OCI-LY7 (cell line): ENCODE data around the gene FAM107B. TPM values are rescaled to one million over a fixed set of nuclear protein-coding genes. Genes with fewer than 3 reads are reported as not detected.

Experiments used
- BruUV-seq: library from RNA; stranded (reverse); fragments of 400-500 nt; replicated peaks from 2 replicates; lab custom pipeline; 2021; lab: Mats Ljungman, UMichigan
- CTCF ChIA-PET: fragments of 300-600 bp; sonication (Branson Sonifier 250); formaldehyde crosslinking; loops from one replicate; lab custom pipeline; 2022; ENCODE audit warnings: antibody characterized with exemption; ENCODE audit not compliant: unreplicated experiment; lab: Charles Lee
- POLR2A ChIA-PET: fragments of 300-600 bp; sonication (Branson Sonifier 250); formaldehyde crosslinking; loops from one replicate; lab custom pipeline; 2022; ENCODE audit warnings: antibody characterized with exemption; lab: Charles Lee
- DNase-seq: peaks from one replicate; pipeline ENCODE4 v3.0.0-alpha.2; 2015; ENCODE audit warnings: low spot score
- H2AFZ ChIP-seq: fragments of 200-600 bp; sonication (generic), shearing (Covaris generic); 2 replicates; pipeline ENCODE4 v1.6.1; 2014; ENCODE audit warnings: mild to moderate bottlenecking, antibody characterized with exemption, low read length, moderate library complexity
- H3K27ac ChIP-seq: fragments of 200-600 bp; sonication (generic); 2 replicates; pipeline ENCODE4 v1.5.1; 2014; ENCODE audit warnings: mixed run types, low read depth, mild to moderate bottlenecking, moderate library complexity, low read length, inconsistent platforms; ENCODE audit not compliant: poor library complexity, severe bottlenecking
- H3K36me3 ChIP-seq: fragments of 200-600 bp; sonication (generic); 2 replicates; pipeline ENCODE4 v1.6.1; 2014; ENCODE audit warnings: mild to moderate bottlenecking, antibody characterized with exemption, low read length, moderate library complexity, mixed read lengths; ENCODE audit not compliant: insufficient read depth
- H3K4me1 ChIP-seq: fragments of 200-600 bp; sonication (generic); 2 replicates; pipeline ENCODE4 v1.5.1; 2014; ENCODE audit warnings: mild to moderate bottlenecking, low read length; ENCODE audit not compliant: insufficient read depth, poor library complexity, severe bottlenecking
- H3K4me2 ChIP-seq: fragments of 200-600 bp; sonication (generic); 2 replicates; pipeline ENCODE4 v1.6.1; 2014; ENCODE audit warnings: mild to moderate bottlenecking, low read length
- H3K4me3 ChIP-seq: fragments of 200-600 bp; sonication (generic); 2 replicates; pipeline ENCODE4 v1.5.1; 2014; ENCODE audit warnings: mild to moderate bottlenecking, low read depth, low read length; ENCODE audit not compliant: poor library complexity, severe bottlenecking
- H3K79me2 ChIP-seq: fragments of 200-600 bp; sonication (generic); 2 replicates; pipeline ENCODE4 v1.6.1; 2016; ENCODE audit warnings: low read depth, mild to moderate bottlenecking, low read length, moderate library complexity, mixed read lengths; ENCODE audit not compliant: insufficient read depth
- H3K9me2 ChIP-seq: fragments of 200-600 bp; sonication (generic); 2 replicates; pipeline ENCODE4 v1.6.1; 2016; ENCODE audit warnings: mild to moderate bottlenecking, low read length, mixed read lengths; ENCODE audit not compliant: insufficient read depth
- H3K9me3 ChIP-seq: fragments of 200-600 bp; sonication (generic); 2 replicates; pipeline ENCODE4 v1.6.1; 2014; ENCODE audit warnings: mild to moderate bottlenecking, mixed run types, low read length, mixed read lengths
- H4K20me1 ChIP-seq: fragments of 200-600 bp; sonication (generic); 2 replicates; pipeline ENCODE4 v1.6.1; 2014; ENCODE audit warnings: mild to moderate bottlenecking, antibody characterized with exemption, low read length, moderate library complexity, mixed read lengths; ENCODE audit not compliant: insufficient read depth
- EZH2phosphoT487 ChIP-seq: fragments of 200-600 bp; sonication (generic); IDR thresholded peaks from 2 replicates; pipeline ENCODE4 v1.6.1; 2018; ENCODE audit warnings: low read depth, borderline replicate concordance, mild to moderate bottlenecking, mixed run types, antibody characterized with exemption, low read length, moderate library complexity, mixed read lengths
- intact Hi-C: fragments of 100-400 bp; cut with micrococcal nuclease; formaldehyde crosslinking; loops from one replicate; pipeline ENCODE4 v1.10.0; 2022; ENCODE audit not compliant: unreplicated experiment
- total RNA-seq, 2 experiments: library from RNA; depleted of rRNA in 1 of 2; stranded (reverse); fragments of >200 nt in 1 of 2; shearing (Covaris generic) in 1 of 2; gene quantifications; 2 replicates each; pipeline ENCODE4 v1.2.3, GENCODE V29; 2014 to 2022
- TF ChIP-seq, protein P1 (sequence below): fragments of 200-600 bp; sonication (generic); conservative IDR thresholded peaks from 2 replicates; pipeline ENCODE4 v1.5.1; 2014; ENCODE audit warnings: mild to moderate bottlenecking, antibody characterized with exemption, low read length, moderate library complexity, mixed read lengths

Gene FAM107B
- total RNA-seq, 2 experiments from 2014 or later = 114 to 398 TPM

DNA sequence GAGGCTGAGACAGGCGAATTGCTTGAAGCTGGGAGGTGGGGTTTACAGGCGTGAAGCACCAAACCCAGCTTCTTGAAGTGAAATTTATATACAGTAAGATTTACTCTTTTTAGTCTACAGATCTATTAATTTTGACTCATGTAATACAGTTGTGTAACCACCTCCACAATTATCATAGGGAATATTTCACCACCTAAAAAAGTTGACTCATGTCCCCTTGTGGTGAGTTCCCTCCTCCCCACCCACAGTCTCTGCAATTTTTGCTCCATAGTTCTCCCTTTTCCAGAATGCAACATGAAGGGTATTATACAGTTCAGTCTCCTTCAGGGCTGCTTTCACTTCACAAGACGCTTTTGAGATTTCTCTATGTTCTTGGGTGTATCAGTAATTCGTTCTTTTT, 156.8 kb downstream of the FAM107B start:
- DNase-seq = no peak
- Histone ChIP-seq H2AFZ (peak overlapping the region; percentile 89; the same call in 1 of the 2 replicates), H3K79me2 (no peaks in the 10 kb centered on the region), H3K4me1 (peaks cover 28% of the 10 kb centered on the region), H4K20me1 (no peaks in the 10 kb centered on the region), H3K9me2 (no peaks in the 10 kb centered on the region), H3K36me3 (no peaks in the 10 kb centered on the region), H3K4me2 (no peak overlapping the region; the same call in 1 of the 2 replicates), H3K9me3 (no peaks in the 10 kb centered on the region), H3K4me3 (no peak overlapping the region), H3K27ac (no peak overlapping the region)
- no TSS peak for BruUV-seq
- no peak for TF ChIP-seq EZH2phosphoT487
- TF ChIP-seq, protein P1, sequence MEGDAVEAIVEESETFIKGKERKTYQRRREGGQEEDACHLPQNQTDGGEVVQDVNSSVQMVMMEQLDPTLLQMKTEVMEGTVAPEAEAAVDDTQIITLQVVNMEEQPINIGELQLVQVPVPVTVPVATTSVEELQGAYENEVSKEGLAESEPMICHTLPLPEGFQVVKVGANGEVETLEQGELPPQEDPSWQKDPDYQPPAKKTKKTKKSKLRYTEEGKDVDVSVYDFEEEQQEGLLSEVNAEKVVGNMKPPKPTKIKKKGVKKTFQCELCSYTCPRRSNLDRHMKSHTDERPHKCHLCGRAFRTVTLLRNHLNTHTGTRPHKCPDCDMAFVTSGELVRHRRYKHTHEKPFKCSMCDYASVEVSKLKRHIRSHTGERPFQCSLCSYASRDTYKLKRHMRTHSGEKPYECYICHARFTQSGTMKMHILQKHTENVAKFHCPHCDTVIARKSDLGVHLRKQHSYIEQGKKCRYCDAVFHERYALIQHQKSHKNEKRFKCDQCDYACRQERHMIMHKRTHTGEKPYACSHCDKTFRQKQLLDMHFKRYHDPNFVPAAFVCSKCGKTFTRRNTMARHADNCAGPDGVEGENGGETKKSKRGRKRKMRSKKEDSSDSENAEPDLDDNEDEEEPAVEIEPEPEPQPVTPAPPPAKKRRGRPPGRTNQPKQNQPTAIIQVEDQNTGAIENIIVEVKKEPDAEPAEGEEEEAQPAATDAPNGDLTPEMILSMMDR = 0 out of 2 replicates have a peak, but pooled peaks have one; percentile 23
- intact Hi-C loops = no loop called here
- POLR2A ChIA-PET = interaction anchor here (0.6 to 2.8 kb wide), 6 partner anchors 10 to 335 kb away, joined by 3 to 18 read pairs (median 3); no protein-coding TSS in a partner anchor
- CTCF ChIA-PET = no interaction called here

DNA sequence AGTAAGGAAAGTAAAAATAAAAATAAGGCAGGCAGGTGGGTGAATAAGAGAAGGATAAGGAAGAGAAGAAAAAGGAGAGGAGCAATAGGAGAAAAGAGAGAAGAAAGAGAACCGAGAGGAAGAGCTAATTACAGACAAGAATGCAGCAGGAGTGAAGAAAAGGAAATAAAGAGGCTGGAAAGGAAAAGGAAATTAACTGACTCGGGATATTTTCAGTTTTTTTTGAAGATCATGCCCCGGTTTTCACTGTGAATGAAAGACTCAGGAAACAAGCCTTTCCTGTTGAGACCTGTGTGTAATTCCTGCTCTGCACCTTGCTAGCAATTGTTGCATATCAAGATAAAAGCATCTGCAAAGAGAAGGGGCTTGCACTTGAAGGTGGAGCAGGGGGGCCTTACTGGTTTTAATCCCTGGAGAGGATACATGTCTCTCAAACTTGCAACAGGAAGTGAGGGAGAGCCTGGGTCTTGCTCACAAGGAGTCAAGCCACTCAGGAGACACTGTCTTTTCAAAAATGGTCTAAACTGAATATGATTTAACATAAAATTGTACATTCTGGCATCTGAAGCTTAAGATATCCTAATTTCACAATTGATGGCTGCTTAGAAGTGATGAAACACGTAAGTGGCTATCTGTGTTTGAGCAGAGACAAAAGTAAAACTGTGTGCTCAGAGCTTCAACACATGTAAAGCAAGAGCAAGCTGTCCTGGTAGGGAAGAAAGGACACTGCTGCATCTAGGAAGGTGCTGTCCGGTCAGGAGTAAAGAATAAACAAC, 157.6 kb downstream of the FAM107B start:
- BruUV-seq = no TSS peak
- POLR2A ChIA-PET = interaction anchor here (0.7 to 2.9 kb wide), 6 partner anchors 11 to 336 kb away, joined by 3 to 18 read pairs (median 4); no protein-coding TSS in a partner anchor
- intact Hi-C loops = no loop called here
- Histone ChIP-seq H3K4me3 (peak overlapping the region; percentile 5), H3K9me3 (no peaks in the 10 kb centered on the region), H2AFZ (peak overlapping the region; percentile 89), H3K27ac (peak overlapping the region; percentile 7), H3K79me2 (no peaks in the 10 kb centered on the region), H3K36me3 (no peaks in the 10 kb centered on the region), H4K20me1 (no peaks in the 10 kb centered on the region), H3K4me1 (peaks cover 28% of the 10 kb centered on the region), H3K9me2 (no peaks in the 10 kb centered on the region), H3K4me2 (peak overlapping the region; percentile 52)
- TF ChIP-seq, protein P1 = no peak
- TF ChIP-seq EZH2phosphoT487 = no peak
- peak; percentile 45 for DNase-seq
- CTCF ChIA-PET = no interaction called here
